ENCODE results near the gene CENPT. TPM values are rescaled to one million over a fixed set of nuclear protein-coding genes. Genes with fewer than 3 reads are reported as not detected.

Gene CENPT
- total and polyA plus RNA-seq, 2 of the 13 experiments (the other 11 are each of a cell fraction or from before 2014, with no cell fraction given) = 40.9 to 43.3 TPM

DNA sequence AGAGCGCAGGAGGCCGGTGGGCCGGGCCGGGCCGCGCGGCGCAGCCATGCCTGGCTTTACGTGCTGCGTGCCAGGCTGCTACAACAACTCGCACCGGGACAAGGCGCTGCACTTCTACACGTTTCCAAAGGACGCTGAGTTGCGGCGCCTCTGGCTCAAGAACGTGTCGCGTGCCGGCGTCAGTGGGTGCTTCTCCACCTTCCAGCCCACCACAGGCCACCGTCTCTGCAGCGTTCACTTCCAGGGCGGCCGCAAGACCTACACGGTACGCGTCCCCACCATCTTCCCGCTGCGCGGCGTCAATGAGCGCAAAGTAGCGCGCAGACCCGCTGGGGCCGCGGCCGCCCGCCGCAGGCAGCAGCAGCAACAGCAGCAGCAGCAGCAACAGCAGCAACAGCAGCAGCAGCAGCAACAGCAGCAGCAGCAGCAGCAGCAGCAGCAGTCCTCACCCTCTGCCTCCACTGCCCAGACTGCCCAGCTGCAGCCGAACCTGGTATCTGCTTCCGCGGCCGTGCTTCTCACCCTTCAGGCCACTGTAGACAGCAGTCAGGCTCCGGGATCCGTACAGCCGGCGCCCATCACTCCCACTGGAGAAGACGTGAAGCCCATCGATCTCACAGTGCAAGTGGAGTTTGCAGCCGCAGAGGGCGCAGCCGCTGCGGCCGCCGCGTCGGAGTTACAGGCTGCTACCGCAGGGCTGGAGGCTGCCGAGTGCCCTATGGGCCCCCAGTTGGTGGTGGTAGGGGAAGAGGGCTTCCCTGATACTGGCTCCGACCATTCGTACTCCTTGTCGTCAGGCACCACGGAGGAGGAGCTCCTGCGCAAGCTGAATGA, 4.8 kb downstream of the CENPT start (continued):
- TF ChIP-seq ZNF407 (CRISPR knock-in tag; IDR thresholded peaks at IDR 0.05; ENCODE audit: not compliant biosample characterization) = peak; percentile 54
- TF ChIP-seq, protein P1, sequence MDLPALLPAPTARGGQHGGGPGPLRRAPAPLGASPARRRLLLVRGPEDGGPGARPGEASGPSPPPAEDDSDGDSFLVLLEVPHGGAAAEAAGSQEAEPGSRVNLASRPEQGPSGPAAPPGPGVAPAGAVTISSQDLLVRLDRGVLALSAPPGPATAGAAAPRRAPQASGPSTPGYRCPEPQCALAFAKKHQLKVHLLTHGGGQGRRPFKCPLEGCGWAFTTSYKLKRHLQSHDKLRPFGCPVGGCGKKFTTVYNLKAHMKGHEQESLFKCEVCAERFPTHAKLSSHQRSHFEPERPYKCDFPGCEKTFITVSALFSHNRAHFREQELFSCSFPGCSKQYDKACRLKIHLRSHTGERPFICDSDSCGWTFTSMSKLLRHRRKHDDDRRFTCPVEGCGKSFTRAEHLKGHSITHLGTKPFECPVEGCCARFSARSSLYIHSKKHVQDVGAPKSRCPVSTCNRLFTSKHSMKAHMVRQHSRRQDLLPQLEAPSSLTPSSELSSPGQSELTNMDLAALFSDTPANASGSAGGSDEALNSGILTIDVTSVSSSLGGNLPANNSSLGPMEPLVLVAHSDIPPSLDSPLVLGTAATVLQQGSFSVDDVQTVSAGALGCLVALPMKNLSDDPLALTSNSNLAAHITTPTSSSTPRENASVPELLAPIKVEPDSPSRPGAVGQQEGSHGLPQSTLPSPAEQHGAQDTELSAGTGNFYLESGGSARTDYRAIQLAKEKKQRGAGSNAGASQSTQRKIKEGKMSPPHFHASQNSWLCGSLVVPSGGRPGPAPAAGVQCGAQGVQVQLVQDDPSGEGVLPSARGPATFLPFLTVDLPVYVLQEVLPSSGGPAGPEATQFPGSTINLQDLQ (CRISPR knock-in tag; IDR thresholded peaks at IDR 0.05) = 0 out of 2 replicates have a peak, but pooled peaks have one; percentile 31
- TF ChIP-seq ZNF296 (CRISPR knock-in tag; conservative IDR thresholded peaks at IDR 0.05) = peak; percentile 64; the same call in 1 of the 2 replicates
- TF ChIP-seq MXI1 (IDR thresholded peaks at IDR 0.05; ENCODE audit: borderline replicate concordance, low read depth, low read length) = peak; percentile 38; the same call in 1 of the 3 replicates
- TF ChIP-seq, protein P2, sequence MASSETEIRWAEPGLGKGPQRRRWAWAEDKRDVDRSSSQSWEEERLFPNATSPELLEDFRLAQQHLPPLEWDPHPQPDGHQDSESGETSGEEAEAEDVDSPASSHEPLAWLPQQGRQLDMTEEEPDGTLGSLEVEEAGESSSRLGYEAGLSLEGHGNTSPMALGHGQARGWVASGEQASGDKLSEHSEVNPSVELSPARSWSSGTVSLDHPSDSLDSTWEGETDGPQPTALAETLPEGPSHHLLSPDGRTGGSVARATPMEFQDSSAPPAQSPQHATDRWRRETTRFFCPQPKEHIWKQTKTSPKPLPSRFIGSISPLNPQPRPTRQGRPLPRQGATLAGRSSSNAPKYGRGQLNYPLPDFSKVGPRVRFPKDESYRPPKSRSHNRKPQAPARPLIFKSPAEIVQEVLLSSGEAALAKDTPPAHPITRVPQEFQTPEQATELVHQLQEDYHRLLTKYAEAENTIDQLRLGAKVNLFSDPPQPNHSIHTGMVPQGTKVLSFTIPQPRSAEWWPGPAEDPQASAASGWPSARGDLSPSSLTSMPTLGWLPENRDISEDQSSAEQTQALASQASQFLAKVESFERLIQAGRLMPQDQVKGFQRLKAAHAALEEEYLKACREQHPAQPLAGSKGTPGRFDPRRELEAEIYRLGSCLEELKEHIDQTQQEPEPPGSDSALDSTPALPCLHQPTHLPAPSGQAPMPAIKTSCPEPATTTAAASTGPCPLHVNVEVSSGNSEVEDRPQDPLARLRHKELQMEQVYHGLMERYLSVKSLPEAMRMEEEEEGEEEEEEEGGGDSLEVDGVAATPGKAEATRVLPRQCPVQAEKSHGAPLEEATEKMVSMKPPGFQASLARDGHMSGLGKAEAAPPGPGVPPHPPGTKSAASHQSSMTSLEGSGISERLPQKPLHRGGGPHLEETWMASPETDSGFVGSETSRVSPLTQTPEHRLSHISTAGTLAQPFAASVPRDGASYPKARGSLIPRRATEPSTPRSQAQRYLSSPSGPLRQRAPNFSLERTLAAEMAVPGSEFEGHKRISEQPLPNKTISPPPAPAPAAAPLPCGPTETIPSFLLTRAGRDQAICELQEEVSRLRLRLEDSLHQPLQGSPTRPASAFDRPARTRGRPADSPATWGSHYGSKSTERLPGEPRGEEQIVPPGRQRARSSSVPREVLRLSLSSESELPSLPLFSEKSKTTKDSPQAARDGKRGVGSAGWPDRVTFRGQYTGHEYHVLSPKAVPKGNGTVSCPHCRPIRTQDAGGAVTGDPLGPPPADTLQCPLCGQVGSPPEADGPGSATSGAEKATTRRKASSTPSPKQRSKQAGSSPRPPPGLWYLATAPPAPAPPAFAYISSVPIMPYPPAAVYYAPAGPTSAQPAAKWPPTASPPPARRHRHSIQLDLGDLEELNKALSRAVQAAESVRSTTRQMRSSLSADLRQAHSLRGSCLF (CRISPR knock-in tag; IDR thresholded peaks at IDR 0.05; ENCODE audit: borderline replicate concordance) = no peak
- TF ChIP-seq ZNF879 (CRISPR knock-in tag; IDR thresholded peaks at IDR 0.05) = 0 out of 2 replicates have a peak, but pooled peaks have one; percentile 16
- TF ChIP-seq ZNF619 (CRISPR knock-in tag; IDR thresholded peaks at IDR 0.05) = peak; percentile 64; the same call in 1 of the 2 replicates
- TF ChIP-seq TFE3 (CRISPR knock-in tag; IDR thresholded peaks at IDR 0.05) = no peak; the same call in 1 of the 2 replicates
- TF ChIP-seq ZNF670 (CRISPR knock-in tag; IDR thresholded peaks at IDR 0.05; ENCODE audit: borderline replicate concordance) = 0 out of 2 replicates have a peak, but pooled peaks have one; percentile 30
